ENCODE measurements around the gene RFX4.

The RFX4 gene

DNA sequence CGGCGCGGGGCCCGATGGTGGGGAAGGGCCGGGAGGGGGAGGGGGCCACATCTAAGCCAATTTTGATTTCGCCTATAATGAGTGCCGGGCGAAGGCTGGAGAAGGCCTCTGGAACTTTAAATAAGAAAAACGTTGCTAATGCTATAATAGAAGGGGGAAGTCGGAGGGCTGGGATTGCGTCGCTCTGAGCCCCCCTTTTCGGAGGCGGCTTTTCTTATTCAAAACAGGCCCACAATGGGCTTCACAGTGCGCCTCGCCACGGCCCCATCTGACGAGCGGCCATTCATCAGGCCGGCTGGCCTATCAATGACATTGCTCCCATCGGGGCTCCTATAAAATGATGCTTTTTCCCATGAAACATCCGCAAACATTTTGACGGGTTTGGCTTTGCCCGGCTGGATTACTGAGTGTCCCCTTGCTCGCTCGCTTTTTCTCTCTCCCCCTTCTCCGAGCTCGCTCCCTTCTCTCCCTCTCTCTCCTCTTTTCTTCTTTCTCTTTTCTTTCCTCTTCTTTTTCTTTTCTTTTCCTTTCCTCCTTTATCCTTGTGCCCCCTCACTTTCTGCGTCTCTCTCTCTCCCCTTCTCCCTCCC is at the start of gene RFX4:
TSS of gene RFX4 (plus strand) at position 364 of the 590 bp plus-strand sequence. CDS start 317 bp downstream, outside the sequence.
- DNase-seq (ENCODE audit: low read depth in 2 of 2), result no peak

DNA sequence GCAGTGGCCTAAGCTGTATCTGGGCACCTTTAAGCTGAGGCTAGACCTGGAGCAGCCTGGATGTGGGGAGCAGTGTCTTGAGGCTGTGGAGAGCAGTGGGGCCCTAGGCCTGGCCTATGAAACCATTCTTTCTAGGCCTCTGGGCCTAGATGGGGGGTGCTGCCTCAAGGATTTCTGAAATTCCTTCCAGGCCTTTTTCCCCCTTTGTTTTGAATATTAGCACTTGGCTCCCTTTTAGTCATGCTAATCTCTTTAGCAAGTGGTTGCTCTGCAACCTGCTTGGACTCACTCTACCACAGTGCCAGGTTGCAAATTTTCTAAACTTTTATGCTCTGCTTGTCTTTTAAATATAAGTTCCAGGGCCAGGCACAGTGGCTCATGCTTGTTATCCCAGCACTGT is 41.6 kb upstream of the RFX4 start:
- no peak for DNase-seq (ENCODE audit: low read depth in 2 of 2)

DNA sequence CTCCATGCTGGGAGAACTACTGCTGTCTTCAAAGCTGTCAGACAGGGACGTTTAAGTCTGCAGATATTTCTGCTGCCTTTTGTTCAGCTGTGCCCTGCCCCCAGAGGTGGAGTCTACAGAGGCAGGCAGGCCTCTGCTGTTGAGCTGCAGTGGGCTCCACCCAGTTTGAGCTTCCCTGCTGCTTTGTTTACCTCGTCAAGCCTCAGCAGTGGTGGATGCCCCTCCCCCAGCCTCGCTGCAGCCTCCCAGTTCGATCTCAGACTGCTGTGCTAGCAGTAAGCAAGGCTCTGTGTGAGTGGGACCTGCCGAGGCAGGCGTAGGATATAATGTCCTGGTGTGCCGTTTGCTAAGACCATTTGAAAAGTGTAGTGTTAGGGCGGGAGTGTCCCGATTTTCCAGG is 31.4 kb upstream of the RFX4 start:
- no peak for DNase-seq (ENCODE audit: low read depth in 2 of 2)

DNA sequence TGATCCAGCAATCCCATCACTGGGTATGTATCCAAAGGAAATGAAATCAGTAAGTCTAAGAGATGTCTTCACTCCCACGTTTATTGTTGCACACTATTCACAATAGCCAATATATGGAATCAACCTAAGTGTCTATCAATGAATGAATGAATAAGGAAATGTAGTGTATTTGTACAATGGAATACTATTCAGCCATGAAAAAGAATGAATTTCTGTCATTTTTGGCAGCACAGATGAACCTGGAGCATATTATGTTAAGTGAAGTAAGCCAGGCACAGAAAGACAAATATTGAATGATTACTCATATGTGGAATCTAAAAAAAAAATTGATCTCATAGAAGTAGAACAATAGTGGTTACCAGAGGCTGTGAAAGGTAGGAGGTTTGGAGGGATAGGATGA is 30.6 kb upstream of the RFX4 start:
- no peak for DNase-seq (ENCODE audit: low read depth in 2 of 2)

DNA sequence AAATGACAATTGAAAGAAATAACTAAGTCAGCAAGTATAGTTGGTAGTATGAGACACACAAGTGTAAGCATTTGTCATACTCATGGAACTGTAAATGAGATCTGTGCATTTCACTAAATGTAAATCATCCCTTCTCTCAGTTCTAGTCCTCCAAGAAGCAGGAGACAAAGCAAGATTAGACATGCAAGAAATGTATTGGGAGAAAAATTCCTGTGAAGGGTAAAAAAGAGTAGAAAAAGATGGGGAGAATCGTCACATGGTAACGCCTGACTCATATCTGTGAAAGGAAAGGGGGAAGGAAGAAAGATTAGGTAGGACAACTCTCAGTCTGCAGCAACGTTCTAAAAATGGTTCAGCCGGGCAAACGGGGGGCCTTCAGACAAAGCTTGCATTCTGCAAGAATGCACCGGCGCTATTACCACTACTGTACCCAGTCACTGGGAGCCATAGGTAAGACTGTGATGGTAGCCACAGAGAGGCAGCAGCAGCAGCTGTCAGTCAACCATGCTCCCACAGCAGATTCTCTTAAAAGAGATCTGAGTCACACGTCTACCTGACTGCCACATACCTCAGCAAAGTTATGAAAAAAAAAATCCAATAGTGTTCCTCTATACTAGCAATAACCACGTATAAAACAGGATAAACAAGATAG is 18.0 kb upstream of the RFX4 start:
- no peak for DNase-seq (ENCODE audit: low read depth in 2 of 2)

DNA sequence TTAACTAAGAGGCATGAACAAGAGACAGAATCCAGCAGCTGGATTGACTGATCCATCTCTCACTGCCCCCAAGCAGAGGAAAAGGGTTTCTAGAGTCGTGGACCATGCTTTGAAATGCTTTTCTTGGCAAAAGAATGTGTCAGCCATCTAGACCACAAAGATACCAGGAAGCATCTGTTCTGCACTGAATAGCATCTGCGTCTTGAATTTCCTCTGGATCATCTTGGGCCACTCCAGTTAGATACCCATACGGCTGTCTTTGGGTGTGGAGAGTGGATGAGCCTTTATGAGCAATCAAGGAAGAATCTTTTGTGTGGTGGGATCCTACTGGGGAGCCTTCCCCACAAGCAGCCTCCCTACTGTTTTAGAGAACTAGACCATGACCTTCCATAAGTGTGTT is 16.0 kb upstream of the RFX4 start:
- DNase-seq (ENCODE audit: low read depth in 2 of 2), result no peak

DNA sequence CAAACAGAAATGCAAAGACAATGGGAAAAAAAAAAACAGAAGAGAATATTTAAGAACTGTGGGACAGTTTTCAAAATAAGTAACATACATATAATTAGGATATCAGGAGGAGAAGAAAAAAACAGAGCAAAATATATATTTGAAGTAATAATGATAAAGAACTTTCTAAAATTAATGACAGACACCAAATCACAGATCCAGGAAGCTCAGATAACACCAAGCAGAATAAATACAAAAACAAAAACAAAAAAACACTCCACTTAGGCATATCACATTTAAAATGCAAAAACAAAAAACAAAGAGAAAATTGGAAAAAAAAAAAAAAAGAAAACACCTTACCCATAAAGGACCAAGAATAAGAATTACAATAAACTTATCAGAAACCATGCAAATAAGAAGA is 9.6 kb upstream of the RFX4 start:
- no peak for DNase-seq (ENCODE audit: low read depth in 2 of 2)

DNA sequence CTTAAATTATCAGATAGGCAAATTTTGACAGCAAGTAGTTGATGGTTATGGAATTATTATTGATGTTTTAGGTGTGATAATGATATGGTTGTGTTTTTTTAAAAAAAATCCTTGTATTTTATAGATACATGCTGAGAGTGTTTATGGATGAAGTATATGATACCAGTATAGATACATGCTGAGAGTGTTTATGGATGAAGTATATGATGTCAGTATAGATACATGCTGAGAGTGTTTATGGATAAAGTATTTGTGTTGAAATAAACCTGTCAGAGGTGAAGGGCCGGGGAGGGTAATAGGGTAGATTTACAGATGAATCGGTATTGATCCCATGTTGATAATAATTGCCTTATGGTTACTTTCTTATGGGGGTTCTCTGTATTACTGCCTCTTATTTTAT is 6.0 kb upstream of the RFX4 start:
- DNase-seq (ENCODE audit: low read depth in 2 of 2), result no peak

DNA sequence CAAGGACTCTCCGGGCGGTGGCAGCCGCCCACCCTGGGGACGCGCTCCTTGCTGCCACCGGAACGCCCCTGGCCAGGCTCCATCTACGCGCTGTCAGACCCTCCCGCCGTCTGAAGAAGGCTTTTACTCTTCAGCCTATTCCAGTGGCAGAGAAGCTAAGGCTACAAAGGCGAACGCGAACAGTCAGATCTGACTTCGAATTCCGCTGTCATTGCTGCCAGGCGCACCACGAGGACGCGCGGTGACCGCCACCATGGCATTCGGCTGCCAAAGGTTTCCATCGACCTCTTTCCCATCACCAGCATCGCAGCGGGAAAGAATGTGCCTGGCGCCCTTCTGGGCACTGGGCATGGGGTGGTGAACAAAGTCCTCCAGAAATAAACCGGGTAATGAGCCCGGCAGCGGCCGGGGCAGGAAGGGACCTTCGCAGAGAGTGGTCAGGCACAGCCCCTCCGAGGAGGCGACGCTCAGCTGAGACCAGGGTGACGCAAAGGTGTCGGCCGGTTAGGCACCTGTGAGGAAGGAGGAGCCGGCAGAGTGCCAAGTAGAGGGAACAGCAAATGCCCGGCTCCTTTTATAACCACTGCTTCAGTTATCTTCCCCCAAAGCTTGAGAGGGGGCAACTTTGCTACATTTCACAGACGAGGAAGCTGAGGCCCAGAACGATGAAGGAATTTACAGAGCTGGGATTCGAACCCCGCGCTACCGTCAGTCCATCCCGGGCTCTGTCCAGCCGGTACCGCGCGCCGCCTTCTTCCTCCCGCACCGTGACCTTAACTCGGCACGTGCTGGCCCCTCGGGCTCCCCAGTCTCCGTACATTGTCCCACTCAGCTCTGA is 1.9 kb upstream of the RFX4 start:
- DNase-seq (ENCODE audit: low read depth in 2 of 2), result no peak

DNA sequence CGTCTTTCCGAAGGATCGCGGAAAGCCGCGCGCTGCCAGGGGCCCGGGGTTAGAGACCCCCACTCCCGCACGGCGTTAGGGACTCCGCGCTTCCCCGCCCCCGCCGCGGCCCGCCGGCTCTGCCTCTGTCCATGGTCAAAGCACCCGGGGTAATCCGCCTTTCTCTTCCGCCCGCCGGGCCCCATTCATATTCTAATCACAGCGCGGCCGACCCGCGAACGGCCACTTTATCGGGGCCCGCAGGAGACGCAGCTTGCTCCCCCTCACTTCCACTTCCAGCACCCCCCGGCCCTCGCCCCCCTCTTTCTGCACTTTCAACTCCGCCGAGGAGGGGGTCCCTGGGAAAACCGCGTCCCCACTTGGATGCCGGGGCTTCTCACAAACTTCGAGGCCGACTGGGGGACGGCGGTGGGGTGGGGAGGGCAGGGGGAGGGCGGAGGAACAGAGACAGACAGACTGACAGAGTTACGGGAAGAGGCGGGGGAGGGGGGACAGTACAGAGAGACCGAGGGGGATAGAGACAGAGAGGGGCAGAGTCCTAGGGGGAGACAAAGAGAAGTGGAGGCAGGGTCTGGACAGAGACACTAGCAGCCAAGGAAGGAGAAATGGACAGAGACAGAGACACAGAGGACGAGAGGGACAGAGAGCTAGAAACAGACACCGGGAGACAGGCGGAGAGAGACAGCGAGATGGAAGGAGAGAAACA is 1.1 kb upstream of the RFX4 start:
- DNase-seq (ENCODE audit: low read depth in 2 of 2), result no peak

DNA sequence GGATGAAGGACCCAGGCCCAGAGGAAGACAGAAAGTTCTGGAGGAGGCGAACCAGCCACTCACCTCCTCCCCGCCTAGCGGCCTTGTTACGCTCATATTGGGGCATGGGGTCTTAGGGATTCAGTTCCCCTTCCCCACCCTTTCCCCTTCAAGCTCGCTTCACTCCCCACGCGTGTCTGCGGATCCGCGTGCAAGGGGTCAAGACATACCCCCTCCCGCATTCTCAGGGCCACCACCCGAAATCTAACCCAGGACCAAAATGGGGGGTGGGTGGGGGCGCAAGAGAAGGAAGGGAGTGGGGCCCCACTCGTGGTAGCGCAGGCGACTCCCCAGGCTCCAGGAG is 584 bp upstream of the RFX4 start:
- DNase-seq (ENCODE audit: low read depth in 2 of 2), result no peak

DNA sequence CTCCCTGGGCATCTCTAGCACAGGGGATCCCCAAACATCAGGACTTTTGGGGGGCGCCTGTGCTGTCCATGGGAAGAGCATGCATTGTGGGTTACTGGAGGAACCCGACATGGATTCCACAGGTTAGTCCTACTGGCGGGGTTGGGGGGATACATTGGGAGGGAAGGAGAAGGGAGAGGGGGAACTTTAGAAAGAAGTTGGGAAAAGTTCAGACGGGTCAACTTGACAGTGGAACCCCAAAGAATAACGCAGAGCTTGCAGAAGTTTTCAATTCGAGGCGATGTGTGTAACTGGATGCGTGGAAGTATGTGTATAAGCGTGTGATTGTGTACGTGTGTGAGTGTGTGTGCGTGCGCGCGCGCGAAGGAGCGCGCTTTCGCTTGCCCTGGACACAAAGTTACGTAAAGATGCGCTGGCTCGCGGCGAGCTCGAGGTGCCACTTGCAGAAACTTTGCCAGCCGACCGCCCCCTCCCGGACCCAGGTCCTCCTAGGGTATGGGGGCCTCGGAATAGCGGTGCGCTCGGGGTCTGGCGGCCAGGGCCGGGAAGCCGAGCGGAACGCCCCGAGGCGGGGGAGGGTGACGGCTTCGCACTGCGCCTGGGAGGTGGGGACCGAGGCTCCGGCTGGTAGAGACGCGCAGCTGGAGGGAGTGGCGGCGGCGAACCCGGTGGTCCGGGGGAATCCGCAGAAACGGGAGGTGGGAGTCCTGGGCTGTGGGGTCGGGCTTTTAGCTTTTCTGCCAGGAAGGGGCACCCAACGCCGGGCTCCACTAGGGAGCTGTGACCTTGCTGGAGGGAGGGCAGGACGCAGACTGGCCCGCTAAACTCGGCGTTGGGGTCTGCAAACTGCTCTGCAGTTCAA is 669 bp downstream of the RFX4 start:
- no peak for DNase-seq (ENCODE audit: low read depth in 2 of 2)

DNA sequence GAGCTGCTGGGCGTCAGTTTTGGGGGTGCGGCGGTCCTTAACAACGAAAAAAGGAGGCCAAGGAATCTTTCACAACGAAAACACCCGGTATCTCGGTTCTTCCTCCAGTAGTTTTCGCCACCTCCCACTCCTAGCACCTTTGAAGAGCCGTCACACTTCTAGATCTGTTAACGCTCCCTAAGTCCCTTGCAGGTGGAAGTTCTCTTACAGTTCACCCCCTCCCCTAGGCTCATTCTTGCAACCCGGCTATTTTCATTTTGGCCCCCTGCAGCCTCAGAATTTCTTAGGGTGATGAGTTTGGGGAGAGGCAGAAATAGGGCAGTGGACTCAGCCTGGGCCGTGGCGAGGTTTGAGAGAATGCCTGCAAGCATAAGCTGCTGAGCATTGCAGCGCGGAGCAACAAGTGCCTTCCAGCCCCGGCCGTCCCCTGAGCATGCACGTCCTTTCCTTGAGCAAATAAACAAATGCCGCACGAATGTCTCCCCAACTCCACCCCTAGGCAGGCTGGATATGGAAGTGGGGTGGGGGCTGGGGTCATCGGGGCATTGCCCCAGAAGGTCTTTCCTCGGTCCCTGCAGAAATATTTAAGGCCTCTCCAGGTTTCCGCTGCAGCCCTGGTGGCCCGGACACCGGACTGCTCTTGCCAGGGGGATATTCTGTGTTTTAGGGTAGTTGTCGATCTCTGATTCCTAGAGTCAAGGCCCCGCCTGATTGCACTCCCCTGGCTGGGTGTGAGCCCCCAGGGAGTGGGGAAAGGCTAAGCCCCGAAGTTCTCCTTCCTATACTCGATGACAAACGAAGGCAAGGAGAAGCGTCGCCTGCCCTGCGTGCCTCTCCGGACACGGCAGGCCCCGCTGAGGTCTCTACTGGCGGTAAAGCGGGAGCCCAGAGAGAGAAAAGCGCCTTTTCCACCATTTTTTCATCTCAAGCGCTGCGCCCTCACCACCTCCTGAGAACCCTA is 1.6 kb downstream of the RFX4 start:
- DNase-seq (ENCODE audit: low read depth in 2 of 2), result no peak

DNA sequence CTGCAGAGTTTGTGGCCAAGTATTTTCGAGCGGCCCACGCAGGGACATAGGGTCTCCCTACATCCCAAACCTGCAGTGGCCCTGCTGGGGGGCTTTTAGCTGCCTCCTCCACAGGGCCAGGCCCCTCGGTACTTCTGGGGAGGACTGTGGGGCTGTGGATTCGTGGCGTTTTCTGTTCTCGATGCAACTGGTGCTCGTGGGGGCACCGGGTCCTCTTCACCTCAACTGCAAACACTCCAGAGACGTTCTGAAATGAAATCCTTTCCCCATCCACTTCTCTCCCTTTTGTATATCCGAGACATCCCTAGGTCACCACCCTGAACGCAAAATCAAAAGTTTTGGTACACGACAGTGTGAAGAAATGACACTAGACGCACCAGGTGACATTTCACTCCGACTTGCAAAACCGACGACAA is 2.3 kb downstream of the RFX4 start:
- DNase-seq (ENCODE audit: low read depth in 2 of 2), result no peak

DNA sequence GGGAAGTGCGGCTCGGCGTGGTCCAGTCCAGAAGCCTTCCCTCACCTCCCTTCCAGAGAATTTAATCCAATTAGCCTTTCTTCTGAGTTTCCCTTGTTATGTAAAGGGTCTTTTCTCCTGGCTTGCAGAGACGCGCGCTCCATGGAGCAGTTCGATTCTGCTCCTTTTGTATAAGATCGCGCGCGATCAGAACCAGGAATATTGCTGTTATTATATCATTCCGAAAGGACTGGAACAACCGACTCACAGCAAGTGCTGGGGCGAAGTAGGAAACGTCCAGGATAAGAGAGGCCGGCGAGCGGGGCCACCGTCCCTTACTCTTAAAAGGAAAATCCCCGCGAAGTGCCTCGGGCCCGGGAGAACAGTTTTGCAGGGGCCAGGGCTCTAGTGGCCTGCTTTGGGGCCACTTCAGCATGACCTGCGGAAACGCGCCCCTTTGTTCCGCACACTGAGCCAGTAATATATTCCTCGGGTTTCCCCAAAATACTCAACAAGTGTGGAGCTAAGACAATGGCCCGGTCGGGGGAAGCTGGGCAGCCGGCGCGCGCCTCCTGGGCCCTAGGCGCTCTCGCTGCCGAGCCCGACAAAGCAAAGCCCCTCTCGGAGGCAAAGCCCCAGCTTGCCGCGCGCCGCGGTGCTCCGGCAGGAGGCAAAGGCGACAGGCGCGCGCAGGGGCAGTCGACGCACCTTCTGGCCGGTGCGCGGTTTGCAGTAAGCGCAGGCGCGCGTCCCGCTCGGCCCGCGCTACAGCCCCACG is 2.9 kb downstream of the RFX4 start:
- DNase-seq (ENCODE audit: low read depth in 2 of 2), result no peak

DNA sequence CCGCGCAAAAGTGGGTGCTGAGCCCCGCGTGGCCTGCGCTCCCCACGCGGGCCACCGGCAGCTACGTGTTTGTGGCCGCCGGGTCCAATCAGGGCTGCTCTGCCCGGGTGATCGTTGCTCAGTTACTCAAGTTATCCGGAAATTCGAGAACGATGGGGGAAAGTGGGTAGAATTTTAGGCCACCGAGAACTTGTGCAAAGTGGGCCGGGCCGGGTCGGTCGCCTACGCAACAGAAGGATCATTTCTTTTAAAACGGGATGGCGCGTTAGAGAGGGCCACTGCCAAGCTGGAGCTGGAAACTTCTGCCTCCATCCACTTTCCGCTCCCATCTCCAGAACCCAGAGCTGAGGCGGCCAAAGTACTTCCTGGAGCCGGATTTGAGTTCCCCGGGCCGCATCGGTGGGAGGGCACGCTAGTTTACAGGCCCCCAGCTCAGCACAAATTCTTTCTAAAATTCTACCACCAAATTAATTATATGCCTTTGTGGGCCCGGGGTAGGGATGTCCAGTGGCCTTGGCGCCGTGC is 3.5 kb downstream of the RFX4 start:
- DNase-seq (ENCODE audit: low read depth in 2 of 2), result no peak

DNA sequence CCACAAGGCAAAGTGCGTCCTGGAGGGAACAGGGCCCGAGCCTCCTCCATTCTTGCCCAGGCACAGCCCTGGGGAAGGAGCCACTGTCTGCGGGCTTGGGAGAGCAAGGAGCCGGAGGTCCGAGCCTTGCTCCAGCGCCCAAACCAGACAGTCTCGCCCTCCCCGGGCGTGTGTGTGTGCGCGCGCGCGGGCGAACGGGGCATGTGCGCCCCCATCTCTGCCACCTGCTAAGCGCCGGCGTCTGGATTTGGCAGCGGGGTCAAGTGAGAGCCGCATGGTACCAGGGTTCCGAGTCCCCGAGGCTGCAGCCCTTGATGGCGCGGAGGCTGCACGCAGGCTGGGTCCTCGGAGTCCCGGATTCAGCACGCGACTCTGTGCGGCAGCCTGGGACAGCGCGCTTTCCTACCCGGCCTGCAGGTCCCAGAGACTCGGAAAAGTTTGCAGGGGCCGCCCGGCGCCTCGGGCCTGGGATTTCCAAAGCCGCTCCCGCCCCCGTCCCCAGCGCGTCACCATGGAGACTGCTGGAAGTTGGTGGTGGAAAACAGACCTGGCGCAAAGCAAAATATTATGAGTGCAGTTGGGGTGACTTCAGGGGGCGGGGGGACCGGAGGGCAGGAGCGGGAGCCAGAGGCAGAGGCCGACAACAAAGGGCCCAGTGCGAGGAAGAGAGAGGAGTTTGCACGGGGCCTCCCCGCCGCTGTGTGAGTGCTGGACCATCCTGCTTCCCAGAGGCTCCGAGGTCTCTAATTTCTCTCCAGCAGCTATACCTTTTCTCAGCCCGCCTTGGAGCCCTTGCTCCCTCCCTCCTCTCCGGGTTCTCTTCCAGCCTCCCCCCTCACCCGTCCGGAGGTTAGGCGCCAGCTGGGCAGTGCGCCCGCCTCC is 4.2 kb downstream of the RFX4 start:
- no peak for DNase-seq (ENCODE audit: low read depth in 2 of 2)

DNA sequence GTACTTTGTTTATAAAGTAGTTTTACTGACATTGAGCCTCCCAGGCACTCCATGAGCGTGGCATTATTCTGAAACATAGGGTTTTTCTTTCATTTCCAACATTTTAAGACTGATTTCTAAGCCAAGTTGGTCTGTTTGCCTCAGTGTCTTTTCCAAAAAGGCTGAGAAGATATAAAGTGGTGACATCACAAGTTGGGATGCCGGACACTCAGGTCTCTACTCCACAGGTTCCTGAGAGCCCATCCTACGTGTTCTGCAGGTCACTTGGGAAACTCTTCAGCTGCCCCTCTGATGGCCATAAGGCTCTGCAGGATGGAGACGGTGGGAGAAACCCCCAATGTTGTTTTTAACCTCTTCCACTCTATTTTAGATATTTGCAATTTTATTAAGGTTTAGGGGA is 6.0 kb downstream of the RFX4 start:
- no peak for DNase-seq (ENCODE audit: low read depth in 2 of 2)
